Fibroblast of the conjunctiva (primary cell): ENCODE measurements around the gene MBOAT1.
"Not testable (repeated sequence)": the region's sequence is repeated elsewhere in the genome, so short reads cannot be mapped to it uniquely, and the experiment has no call there.

Experiments used
- DNase-seq: peaks from one replicate; pipeline ENCODE4 v3.0.0-alpha.2; 2010; ENCODE audit warnings: low read depth

The MBOAT1 gene

DNA sequence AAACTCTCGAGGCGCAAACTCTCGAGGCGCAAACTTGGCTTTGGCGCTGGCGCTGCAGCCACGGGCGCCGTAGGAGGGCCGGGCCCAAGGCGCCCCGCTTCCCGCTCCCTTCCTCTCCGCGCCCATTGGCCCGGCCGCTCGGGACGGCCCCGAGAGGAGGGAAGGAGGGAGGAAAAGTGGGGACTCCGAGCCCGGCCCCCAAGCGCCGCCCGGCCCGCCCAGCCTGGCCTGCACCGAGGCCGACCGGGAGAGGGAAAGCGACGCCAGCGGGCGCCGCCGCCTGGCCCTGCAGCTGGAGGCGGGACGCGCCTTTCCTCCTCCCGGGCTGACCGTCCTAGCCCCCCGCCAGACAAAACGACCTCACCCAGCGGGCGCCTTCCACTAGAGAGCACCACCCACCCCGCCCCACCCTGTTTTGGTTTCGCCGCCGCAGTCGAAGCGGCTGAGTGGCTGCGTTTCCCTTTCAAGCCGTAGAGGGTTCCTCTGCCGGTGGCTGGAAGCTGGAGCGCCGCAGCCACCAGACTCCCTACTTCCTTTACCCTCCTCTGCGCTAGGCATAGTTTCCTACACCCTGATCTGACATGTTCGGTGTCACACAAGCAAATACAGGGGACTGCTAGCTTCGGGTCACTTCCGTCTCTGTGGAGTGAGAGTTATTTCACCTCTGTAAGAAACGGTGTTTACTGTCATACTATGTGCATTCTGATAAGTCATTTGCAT is at the start of gene MBOAT1:
TSS of gene MBOAT1 (minus strand) at position 78 of the 720 bp plus-strand sequence. CDS start 235 bp downstream, outside the sequence.
- peak; percentile 83 for DNase-seq

- DNase-seq = no peak
Measured at GRCh38 chr6:20261685-20262084, 49.4 kb upstream of the MBOAT1 start.

- no peak for DNase-seq
Measured at GRCh38 chr6:20260360-20260759, 48.1 kb upstream of the MBOAT1 start.

GRCh38 chr6:20259316-20260049 is 47.2 kb upstream of the MBOAT1 start:
- DNase-seq = no peak

DNA sequence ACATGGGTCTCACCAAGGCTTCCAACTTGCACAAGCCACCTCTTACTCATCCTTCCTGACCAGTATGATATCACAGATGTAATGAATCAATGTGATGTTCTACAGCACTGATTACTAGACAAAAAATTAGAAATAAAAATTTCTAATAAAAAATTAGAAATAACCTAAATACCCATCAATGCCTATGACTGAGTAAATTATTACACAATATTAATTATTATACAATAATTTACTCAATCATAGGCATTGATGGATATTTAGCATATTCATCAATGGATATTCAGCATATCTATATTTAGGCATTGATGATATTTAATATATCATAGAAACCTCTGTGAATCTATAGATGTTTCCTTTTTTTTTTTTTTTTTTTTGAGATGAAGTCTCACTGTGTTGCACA is 43.2 kb upstream of the MBOAT1 start:
- no peak for DNase-seq

DNA sequence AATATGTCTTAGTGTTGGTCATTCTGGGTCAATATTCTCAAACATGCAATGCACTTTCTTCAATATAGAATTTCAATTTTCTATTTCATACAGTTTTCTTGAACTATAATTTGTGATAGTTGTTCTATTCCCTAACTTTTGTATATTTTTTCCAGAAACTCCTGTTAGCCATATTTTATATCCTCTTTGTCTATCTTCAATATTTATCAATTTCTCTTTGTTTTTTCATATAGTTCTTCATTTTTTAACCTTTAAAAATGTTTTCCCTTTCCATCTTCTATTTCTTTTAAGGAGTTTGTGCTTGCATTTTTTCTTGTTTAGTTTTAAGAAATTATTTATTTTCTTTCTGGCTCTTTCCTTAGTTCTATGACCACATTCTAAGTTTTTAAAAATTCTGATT is 42.0 kb upstream of the MBOAT1 start:
- DNase-seq = no peak

GRCh38 chr6:20253021-20253420 is 40.8 kb upstream of the MBOAT1 start:
- no peak for DNase-seq

DNA sequence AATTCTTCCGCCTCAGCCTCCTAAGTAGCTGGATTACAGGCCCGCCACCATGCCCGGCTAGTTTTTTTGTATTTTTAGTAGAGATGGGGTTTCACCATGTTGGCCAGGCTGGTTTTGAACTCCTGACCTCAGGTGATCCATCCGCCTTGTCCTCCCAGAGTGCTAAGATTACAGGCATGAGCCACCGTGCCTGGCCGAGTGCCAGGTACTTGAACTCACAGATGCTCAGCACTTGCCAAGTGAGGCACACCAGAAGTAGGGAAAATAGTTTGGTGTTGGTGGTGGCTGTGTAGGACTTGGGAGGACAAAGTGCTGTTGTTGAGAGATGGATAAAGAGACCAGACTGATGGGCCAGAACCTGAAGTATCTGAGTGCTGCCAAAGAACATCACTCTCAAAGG is 40.0 kb upstream of the MBOAT1 start:
- no peak for DNase-seq

- no peak for DNase-seq
Measured at GRCh38 chr6:20251525-20251924, 39.3 kb upstream of the MBOAT1 start.

DNA sequence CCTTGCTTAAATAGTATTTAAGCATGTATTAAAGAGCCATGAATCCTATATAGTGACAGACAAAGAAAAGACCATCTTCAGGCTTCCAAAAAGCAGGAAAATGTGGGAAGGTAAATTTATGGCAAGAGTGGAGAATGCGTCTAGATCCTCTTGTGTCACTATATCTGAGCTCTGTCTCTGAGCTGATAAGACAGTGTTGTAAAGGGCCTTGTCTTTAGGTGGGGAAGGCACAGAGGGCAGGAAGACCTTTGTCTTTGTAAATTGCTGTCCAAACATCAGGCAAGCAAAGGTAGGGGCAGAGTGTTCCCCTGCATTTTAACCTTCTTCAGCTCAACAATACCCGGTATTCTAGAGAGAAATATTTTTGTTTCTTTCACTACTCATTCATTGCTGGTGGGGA is 33.9 kb upstream of the MBOAT1 start:
- no peak for DNase-seq

DNA sequence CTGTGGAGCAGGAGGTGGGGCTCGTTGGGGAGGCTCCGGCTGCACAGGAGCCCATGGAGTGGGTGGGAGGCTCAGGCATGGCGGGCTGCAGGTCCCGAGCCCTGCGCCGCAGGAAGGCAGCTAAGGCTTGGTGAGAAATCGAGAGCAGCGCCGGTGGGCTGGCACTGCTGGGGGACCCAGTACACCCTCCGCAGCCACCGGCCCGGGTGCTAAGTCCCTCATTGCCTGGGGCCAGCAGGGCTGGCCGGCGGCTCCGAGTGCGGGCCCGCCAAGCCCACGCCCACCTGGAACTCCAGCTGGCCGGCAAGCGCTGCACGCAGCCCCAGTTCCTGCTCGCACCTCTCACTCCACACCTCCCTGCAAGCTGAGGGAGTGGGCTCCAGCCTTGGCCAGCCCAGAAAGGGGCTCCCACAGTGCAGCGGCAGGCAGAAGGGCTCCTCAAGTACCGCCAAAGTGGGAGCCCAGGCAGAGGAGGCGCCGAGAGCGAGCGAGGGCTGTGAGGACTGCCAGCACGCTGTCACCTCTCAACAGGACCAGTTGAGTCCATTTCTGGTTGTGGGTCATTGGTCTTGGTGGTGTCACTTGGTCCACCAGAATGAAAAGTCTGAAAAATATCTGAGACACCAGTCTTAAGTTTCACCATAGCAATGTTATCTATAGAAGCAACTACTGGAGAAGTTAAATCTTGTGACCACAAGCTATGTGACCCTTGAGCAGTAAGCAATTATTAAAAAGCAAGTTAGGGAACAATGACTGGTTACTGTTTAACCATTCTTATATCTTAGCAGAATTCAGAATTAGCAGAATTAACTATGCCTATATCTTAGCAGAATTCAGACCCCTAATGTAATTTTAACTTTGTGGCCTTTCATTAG is 32.8 kb upstream of the MBOAT1 start:
- DNase-seq = not testable (repeated sequence)

DNA sequence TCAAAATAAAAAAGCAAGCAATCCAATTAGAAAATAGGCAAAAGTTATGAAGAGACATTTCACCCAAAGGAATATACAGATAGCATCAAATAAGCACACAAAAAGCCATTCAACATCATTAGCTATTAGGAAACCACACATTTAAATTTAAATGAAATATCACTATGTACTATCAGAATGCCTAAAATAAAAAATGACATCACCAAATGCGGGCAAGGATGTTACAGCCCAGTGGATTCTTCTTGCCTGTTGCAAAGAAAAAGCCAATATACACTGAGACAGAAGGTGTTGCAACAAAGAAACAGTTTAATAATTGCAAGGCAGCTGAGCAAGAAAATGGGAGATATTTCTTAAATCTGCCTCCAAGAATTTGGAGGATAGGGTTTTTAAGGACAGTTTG is 31.0 kb upstream of the MBOAT1 start:
- DNase-seq = no peak

- no peak for DNase-seq
Measured at GRCh38 chr6:20242397-20242796, 30.1 kb upstream of the MBOAT1 start.

DNA sequence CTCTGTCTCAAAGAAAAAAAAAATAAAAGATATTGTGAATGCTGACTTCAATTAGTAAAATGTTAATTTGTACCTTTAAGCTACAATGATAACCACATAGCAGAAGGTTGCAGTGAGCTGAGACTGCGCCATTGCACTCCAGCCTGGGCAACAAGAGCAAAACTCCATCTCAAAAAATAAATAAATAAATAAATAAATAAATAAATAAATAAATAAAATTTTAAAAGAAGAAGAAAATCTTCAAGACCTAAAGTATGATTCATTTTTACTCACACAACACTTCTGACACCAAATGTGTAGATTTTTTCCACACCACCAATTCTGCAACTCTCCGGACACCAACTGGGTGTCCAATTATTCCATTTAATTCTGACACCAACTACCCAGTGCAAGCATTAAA is 28.8 kb upstream of the MBOAT1 start:
- no peak for DNase-seq

- DNase-seq = no peak
Measured at GRCh38 chr6:20238688-20239587, 26.7 kb upstream of the MBOAT1 start.

GRCh38 chr6:20237677-20238460 is 25.6 kb upstream of the MBOAT1 start:
- no peak for DNase-seq

DNA sequence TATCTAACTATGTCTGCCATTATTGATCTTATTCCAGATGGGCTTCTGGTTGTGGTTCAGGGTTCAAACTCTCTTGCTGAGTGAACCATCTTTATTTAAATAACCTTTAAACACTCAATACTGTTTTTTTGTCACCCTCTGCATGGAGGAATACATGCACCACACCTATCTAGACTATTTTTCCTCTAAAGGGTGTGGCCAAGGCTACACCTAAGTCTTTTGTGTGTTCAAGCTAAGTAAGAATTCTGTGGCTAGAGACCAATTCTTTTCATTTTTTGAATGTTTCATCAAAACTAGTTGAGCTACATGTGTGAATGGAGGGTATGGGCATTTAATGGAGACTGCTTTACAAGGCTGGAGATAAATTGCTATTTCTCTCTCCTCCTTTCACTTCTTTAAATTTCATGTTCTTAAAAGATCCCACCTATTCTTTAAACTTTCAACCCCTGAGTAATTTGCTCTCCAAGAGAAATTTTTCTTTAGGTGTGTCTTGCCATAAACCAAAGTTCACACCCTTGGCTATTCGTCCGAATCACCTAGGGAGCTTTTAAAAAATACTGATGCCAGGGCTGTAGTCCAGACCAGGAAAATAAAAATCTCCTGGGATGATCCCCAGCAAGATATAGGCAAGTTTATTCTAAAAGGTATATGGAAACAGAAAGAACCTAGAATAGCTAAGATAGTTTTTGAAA is 24.8 kb upstream of the MBOAT1 start:
- DNase-seq = no peak

DNA sequence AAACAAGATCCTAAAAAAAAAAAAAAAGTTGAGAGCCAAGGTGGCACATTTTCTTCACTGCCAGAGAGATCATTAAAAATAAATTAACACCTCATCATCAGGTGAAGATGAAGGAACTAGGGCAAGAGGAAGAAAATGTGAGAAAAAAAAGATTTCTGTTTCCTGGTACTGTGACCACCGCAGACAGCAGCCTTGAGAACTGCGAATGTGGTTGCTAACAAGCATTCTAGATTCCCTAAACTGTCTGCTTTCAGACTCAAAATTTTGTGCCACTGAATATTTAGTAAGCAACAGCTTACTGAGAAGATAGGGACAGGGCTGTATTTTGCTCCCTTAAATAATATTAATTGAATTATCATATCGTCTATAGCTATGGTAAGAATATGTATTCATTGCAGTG is 24.1 kb upstream of the MBOAT1 start:
- DNase-seq = no peak

- no peak for DNase-seq
Measured at GRCh38 chr6:20235041-20235440, 22.8 kb upstream of the MBOAT1 start.

GRCh38 chr6:20234136-20234535 is 21.9 kb upstream of the MBOAT1 start:
- DNase-seq = no peak
